NCI-H69 (cell line): ENCODE measurements around the gene RXYLT1.

Experiments
- DNase-seq: peaks from one replicate; lab custom pipeline; 2025; lab: John Stamatoyannopoulos, UW

RXYLT1 gene

DNA sequence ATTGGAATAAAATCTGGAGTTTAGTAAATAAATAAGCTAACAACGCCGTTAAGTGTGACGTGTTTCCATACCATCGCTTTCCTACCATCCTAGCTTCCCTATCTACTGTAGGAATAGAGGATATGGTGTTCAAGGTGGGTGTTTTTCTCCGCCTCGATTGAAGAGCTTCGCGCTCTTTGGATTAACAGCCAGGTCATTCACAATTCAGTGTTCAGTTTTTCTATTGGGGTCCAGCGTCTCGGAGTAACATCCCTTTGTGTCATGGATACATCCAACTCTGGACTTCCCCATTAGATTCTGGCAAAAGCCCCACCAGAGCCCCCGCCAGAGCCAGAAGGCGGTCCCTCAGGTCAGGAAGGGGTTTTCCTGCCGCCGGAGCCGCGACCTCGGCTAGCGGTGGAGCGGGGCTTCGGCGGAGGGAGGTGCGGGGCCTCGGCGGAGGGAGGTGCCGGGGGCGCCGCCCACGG is 63.6 kb downstream of the RXYLT1 start:
- DNase-seq = no peak

DNA sequence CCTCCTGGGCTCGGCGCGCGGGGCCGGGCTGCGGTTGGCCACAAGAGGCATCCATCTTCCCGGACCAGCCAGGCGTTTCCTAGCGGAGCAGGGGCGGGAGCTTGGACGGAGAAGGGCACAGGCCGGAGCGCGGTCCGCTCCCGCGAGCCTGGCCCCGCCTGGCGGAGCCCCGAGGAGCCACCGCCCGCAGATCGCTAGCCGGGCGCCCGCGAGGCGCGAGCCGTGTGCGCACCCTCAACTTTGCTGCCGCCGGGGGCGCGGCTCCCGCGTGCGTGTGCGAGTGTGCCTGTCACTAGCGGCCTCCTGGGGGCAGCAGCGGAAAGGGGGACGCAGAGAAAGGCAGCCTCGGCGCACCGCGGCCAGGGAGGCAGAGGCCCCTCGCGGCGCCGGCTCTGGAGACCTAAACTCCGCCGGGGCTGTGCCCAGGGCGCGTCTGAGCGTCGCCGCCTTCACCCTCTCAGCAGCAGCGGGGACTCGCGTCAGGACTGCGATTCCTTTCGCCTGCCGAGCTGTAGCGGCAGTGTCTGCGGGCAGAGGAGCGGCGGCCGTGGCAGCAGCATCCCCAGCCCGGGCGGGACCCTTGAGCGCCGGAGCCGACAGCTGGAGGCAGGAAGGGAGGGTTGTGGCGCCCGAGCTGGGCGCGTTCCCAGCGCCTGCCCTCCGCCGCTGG is 64.1 kb downstream of the RXYLT1 start:
- peak; percentile 98 for DNase-seq

DNA sequence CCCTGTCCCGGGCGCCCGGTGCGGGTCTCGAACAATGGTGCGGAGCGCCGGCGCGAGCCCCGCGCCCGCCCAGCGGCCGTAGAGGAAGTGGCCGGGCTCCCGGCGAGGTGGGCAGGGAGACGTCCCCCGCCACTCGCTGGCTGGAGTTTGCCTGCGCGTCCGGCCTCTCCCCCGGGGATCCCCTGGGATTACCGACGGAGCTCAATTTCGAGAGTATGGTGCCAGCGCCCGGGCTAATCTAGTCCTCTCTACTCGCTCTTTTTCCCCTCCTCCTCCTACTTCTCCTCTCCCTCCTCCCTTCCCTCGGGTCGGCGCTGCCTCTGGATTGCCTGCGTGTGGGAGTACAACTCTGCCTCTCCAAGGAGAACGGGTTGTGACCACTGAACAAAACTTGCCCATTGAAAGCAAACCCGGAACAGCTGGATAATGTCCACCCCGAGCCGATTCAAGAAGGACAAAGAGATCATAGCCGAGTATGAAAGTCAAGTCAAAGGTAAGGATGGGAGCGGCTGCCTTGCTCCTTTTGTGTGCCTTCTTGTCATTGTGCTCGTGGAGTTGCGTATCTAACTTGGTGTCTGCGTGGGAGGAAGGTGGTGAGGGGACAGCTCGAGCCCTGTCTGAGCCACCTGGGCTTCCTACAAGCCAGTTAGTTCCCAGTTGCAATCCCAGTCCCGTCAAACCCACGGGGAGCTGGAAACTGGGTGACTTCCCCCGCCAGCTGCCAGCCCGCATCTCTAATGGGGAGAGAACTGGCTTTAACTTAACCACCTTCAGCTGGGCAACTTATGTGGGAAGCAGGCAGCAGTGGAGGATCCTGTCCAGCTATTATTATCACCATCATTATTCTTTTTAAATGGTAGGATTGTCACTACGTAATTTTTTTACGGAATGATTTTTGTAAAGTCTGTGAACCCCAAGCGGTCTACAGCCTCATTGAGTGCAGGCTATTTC is 65.0 kb downstream of the RXYLT1 start, which contains the start of gene SRGAP1:
Gene SRGAP1 (plus strand): TSS at position 310 of the 951 bp plus-strand sequence. CDS start 117 bp downstream, at position 427.
- peak; percentile 90 for DNase-seq

DNA sequence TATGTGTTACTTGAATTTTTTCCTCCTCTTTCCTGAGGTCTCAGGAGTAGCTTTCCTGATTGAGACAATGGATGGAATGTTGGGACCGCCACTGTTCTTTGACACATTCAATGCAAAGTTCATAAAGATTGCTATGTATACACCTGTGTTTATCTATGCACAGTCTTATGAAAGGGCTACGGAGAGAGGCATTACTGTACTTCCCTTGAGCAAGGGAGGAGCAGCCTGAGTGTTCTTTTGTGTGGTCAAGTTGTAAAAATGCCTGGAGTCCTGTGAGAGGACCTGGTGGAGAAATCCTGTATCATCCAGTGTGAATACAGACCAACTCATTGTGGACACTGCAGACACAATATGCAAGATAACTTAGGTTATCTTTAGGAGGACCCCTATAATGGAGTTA is 66.0 kb downstream of the RXYLT1 start:
- DNase-seq = peak; percentile 86

DNA sequence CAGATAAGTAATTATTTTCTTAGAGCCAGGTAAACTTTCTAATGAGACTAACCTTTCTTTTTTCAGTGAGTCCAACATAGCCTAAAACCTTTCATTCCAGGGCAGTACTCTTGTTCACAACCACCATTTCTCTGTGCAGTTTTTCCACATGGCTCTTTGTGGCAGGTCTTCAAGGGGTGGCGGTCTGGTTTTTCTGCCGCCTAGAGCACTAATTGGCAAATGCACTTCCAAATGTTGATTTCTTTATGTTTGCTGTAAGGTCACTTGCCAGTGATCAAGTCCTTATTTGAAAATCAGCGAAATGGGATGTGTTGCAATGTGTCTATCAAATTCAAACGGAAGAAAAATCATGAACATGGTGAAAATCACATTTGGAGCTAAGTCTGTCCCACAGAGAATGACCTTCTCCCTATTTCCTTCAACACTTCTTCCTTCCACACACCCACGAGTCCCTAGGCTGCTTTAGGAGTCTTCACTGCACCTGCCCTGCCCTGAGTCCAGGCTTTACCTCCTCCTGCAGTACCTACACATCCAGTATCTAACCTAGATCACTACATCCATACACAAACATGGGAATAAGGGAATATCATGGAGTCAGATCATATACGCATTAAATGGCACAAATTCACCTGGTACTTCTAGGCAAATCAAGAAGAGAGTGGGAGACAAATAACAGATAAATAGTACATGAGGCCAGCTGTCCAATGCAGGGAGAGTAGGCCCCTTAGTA is 66.7 kb downstream of the RXYLT1 start:
- DNase-seq = peak; percentile 81

DNA sequence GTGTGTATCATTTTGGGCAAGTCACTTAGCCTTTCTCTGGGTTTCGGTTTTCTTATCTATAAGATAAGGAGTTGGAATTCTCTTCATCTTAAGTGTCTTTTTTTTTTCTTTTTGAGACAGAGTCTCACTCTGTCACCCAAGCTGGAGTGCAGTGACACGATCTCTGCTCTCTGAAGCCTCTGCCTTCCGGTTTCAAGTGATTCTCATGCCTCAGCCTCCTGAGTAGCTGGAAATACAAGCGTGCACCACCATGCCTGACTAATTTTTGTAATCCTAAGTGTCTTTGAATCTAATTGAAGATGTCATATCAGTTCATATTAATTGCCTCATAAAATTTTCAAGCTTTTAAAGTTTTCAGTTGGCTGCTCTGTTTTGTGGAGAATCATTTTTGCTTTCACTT is 68.7 kb downstream of the RXYLT1 start:
- DNase-seq = peak; percentile 12

DNA sequence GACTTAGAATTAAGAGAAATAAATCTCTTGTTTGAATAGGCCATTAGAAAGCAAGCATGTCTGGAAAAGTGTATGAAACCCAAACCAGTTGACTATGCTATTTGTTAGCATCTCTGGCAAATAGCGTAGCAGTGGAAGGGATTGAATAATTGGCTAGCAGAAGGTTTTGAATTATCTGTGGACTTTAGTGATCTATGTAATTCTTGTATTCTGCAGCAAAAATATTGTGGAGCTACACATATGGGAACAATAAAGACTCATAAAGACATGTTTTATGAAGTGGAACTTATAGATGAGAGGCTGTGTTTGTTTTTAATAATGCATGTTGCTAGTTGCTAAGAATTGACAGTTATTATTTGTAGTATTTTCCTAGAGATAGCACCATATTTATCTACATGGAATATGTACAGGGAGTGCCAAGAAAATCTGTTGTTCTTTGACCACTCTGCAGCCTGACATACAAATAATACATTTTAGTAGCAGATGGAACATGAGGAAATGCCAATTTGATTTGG is 69.5 kb downstream of the RXYLT1 start:
- peak; percentile 65 for DNase-seq

DNA sequence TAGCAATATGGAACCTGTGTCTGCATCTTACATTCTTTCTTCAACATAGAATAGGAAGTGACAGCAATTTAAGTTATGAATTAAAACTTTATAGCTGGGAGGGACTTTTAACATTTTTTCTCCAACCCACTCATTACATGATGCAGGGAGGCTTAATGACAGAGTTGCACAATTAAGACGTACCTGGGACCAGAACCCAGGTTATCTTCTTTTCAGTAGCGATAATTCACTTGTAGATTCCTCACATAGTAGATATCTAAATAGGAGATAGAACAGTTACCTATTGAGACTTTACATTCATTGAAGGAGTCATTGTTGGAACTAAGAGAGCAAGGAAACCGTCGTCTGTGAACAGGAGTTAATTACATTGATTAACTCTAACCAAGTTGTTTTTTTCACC is 69.9 kb downstream of the RXYLT1 start:
- peak; percentile 46 for DNase-seq

DNA sequence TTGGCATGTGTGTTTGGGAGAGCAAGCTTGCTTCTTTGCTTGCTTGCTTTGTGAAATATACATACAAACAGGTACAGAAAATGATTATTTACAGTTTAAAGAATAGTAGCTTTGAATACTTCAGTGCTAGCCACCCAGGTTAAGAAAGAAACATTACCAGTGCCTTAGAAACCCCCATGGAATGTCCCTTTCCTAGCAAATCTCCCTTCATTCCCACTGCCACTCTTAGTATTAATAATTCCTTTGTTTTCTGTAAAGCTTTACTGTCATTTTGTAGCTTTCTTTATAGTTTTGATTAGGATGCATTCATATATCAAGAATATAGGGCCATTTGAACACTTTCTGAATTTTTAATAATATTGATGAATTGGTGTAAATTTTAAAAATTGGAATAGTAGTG is 74.3 kb downstream of the RXYLT1 start:
- DNase-seq = no peak

DNA sequence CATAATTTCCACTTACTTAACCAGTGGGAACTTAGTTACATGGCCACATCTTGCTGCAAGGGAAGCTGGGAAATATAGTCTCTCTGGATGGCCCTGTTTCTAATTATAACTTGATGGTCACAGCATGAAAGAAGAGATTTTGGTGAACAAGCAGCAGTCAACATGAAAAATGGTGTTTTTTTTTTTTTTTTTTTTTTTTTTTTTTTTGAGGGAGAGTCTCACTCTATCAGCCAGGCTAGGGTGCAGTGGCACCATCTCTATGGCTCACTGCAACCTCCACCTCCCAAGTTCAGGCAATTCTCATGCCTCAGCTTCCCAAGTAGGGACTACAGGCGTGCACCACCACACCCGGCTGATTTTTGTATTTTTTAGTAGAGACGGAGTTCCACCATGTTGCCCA is 75.6 kb downstream of the RXYLT1 start:
- DNase-seq = no peak

DNA sequence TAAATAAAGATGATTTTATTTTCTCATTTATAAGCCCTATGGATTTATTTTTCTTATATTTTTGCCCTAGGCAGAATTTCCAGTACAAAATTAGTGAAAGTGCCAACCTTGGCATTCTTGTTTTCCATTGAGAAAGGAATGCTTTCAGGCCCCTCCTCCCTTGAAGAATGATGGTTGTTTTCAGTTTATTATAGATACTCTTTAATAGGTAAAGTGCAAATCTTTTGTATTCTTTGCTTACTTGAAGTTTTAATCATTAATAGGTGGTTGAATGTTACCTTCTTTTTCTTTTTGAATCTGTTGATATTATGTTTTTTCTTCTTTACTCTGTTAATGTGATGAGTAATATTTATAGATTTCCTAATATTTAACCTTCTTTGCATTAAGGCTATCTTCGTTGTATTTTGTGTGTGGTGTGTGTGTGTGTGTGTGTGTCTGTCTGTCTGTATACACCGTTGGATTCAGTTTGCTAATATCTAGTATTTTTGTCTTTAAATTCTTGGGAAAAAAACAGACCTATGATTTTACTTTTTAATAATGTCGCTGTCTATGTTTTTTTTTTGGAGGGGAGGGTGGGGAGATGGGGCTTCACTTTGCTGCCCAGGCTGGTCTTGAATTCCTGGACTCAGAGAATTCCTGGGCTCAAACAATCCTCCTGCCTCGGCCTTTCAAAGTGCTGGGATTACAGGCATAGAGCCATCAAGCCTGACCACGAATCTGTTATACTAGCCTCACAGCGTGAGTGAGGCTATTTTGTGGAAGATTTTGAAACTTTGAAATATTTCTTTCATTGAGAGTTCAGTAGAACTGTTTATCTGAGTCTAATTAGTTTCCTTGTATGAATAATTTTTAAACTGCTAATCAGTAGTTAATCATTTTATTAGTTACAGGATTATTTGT is 78.3 kb downstream of the RXYLT1 start:
- no peak for DNase-seq
